Left hindlimb (tissue), 1 donor: ENCODE data around the gene SARDH.
A peak's percentile ranks its signal among the peaks of the same experiment; 100 is the strongest.

Source experiments
- DNase-seq: peaks from one replicate; pipeline ENCODE4 v3.0.0-alpha.2; 2018

SARDH gene, protein sequence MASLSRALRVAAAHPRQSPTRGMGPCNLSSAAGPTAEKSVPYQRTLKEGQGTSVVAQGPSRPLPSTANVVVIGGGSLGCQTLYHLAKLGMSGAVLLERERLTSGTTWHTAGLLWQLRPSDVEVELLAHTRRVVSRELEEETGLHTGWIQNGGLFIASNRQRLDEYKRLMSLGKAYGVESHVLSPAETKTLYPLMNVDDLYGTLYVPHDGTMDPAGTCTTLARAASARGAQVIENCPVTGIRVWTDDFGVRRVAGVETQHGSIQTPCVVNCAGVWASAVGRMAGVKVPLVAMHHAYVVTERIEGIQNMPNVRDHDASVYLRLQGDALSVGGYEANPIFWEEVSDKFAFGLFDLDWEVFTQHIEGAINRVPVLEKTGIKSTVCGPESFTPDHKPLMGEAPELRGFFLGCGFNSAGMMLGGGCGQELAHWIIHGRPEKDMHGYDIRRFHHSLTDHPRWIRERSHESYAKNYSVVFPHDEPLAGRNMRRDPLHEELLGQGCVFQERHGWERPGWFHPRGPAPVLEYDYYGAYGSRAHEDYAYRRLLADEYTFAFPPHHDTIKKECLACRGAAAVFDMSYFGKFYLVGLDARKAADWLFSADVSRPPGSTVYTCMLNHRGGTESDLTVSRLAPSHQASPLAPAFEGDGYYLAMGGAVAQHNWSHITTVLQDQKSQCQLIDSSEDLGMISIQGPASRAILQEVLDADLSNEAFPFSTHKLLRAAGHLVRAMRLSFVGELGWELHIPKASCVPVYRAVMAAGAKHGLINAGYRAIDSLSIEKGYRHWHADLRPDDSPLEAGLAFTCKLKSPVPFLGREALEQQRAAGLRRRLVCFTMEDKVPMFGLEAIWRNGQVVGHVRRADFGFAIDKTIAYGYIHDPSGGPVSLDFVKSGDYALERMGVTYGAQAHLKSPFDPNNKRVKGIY

DNA sequence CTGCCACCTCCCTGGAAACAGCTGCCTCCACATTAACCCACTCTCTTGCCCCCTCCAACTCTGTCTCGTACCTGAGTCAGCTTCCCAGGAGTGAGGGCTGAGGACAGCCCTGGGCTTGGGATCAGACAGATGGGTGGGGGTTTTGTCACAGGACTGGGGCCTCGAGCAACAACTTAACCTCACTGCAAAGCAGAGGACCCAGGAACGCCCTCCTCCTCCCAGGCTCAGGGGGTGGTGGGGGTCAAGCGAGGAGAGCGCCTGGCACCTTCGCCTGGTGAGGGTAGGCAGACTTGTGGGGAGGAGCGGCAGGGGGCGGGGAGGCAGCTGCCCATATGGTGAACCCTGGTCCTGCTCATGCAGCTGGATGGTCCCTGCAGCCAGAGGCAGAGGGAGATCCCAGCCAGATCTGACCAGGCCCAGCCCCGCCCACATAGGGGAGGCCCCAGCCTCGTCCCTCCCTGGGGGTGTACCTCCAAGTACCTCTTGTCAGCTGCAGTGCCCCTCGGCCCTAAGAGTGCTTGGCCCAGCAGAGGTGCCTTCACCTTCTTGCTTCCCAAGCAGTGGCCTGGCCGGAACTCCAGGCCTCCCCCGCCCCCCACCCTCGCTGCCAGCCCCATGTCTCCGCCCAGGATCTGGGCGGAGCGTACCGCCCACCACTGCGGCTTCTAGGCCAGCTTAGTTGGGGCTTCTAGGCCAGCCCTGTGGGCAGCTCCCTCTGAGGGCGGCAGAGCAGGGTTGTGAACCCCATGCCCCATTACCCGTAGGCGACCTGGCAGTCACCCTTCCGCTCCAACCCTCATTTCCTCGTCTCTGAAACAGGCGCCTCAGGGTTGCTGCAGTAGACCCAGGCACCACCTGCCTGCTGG is at the start of gene SARDH:
Gene SARDH, minus strand, starts transcription at position 579 of the 866 bp plus-strand sequence. CDS start 4,179 bp downstream, outside the sequence.
- DNase-seq: peak; percentile 80

DNA sequence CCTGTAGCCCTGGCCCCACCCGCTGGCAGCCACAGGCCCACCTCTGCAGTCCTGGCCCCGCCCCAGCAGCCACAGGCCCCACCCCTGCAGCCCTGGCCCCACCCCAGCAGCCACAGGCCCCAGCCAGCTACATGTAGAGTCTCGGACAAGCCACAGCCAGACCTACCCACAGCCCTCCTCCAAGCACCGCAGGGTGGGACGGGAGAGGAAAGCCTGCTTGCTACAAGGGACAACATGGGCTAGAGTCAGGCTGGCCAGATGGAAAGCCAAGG is 49.5 kb upstream of the SARDH start:
- peak; percentile 86 for DNase-seq

DNA sequence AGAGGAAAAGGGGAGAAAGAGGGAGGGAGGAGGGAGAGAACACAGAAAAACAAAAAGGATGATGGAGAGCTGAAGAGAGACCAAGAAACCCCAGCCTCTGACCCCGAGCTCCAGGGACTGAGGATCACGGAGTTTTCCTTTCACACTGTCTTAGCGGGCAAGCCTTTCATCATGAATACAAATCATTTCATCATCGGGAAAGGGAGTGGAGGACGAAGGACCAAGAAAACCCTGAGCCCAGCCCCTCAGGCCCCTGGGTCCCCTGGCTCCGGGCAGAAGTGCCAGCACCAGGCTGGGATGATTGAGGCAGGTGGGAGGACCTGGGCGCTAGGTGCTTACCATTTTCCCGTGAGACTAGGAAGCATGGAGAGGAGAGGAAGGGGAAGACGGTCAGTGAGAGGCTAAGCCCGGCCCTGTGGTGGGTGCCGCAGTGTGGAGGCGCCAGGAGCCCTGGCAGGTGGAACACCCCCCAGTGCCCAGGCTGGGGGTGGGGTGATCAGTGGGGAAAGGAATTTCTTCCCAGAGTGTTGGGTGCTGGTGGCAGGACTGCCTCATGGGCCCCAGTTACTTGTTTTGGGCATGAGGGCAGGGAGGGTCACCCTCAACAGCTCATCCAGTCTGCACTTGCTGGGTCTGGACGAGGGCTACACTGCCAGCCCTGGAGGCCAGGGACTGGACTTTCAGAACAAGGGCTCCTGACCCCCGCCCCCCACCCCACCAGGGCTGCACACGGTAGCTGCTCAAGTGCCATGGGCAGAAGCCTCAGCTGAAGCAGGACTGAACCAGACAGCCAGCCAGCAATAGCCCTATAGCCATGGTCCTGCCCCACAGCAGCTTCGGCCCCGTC is 49.0 kb upstream of the SARDH start:
- DNase-seq: no peak

DNA sequence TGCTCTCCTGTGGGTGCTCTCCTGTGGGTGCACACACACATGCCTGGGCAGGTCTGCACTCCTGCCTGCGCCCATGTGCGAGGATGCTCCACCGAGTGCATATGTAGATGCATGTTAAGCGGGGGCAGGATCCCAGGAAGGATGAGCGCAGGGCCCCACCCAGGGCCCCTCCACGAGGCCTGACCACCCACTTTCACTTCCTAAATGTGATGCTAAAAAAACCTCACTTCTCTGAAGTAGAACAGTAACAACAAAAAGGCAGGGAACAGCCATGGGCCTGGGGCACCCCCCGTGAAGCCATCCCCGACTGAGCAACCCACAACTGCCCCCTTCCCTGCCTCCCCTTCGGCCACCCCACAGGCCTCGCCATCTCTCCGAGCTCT is 48.2 kb upstream of the SARDH start:
- DNase-seq: no peak

DNA sequence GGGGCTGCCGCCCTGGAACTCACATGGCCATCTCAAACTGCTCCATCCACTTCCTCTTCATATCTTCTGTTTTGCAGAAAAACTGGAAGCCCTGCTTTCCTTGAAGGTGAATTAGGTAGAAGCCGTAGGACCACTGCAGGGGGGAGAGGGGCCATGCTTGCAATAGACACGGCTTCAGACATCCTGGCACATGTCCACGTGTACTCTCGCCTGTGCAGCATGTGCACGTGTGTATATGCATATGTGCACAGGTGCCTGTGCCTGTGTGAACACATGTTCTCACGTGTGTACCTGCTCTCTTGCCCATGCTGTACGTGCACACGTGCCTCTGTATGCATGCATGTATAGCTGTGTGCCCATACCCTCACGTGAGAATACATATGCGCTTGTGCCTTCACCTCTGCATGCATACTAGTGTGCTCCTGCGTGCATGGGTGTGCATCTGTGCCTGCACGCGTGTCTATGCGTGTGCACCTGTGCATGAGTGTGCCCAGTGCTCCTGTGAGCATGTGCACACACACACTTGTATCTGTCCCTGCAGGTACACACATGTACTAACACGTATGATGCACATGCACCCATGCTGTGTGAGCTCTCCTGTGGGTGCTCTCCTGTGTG is 47.7 kb upstream of the SARDH start:
- no peak for DNase-seq

DNA sequence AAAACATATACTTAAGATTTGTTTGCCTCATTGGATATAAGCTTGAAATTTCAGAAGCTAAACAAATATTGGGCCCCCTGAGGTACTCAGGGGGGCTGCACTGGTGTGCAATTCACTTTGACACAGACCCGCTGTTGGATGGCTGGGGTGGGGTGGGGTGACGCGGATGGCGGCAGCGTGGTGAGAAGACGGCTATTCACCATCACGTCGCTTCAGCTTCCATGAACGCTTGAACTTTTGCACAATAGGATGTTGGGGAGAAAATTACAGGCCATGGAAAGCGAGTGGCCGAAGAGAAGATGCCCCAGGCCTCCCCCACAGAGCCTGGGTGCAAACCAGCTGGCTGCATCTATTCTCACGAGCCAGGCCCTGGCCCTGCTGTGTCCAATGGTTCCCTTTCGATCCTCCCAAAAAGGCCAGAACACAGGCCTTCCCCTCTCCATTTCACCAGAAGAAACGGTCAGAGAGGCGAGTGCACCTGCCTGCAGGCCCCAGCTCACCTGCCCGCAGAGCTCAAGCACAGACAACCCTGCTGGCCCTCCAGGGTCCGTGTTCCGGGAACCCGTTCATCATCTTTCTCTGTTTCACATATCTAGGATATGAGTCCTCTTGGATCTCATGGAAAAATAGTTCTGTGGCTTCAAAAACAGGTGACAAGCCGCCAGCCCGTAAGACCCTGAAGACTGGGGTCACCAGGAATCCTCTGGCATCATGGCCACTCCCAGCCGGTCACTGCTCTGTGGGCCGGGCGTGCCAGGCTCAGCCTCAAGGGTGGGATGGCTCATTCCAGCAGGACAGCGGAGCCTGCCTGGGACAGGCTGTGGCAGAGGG is 46.8 kb upstream of the SARDH start:
- DNase-seq: peak; percentile 27

DNA sequence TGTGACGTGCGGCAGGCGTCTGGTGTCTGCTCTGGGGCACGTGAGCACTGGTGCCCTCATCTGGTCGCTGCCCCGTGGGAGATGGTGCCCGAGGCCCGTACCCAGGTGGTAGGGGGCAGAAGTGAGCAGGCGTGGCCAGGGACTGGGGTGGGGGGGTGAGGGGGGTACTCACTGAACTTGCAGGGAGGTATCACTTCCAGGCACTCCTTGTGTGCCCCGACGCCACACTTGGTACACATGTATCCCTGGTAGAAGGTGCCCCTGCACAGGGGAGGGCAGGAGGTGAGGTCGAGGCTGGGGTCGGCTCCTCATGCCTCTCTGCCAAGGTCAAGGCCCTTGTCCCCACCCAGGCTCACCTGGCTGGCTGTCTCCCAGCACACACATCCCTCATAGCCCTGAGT is 45.2 kb upstream of the SARDH start:
- peak; percentile 24 for DNase-seq

DNA sequence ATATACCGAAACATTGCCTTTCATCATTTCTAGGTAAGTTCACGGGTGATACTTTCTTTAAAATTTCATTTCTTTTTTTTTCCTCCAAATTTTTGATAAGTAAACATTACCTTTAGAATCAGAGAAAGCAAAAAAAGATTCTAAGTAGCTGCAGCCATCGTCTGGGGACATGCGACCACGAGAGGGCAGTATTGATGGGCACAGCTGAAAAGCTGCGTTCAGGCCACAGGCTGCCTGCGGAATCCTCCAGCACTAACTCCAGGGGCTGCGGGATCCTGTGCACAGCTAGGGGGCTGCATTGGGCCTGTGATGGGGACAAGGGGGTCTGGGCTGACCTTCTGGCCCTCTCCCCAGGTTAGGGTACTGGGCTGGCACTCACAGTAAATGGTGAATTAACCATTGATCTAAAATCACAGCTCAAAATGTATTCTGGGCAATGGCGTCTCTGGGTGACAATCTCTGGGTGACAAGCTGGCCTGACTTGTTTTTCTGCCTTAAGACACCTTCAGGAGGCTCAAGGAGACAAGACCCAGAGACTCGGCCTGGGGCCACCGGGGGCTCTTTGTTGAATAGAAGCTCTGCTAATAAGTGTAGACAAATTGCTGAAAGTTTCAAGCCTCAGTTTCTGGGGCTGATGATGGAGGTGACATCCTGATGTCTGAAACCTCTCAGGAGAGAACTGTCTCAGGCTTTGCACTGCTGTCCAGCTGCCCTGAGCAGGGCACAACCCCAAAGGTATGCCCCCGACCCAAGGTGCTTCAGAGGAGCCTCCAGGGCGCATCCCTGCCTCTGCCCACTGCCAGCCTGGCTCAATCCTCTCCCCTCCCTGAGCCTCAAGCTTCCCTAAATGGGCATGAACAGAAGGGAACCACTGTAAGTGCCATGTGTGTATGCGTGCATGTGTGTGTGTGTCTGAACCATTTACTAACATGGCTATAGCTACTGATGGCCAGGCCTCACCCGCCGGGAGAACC is 44.3 kb upstream of the SARDH start:
- DNase-seq: peak; percentile 76

DNA sequence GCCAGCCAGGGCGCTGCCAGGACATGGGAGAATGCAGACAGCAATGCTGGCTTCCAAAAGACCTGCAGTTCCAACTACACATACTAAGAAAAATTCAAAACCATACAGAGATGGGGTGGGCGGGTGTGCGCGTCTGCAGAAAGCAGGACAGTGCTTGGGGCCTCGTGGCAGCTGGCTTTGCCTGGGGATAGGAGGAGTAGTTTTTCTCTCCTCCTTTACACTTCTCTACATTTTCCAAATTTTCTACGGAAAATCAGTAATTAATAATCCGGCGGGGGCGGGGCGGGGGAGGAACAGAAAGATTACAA is 43.6 kb upstream of the SARDH start:
- peak; percentile 21 for DNase-seq

DNA sequence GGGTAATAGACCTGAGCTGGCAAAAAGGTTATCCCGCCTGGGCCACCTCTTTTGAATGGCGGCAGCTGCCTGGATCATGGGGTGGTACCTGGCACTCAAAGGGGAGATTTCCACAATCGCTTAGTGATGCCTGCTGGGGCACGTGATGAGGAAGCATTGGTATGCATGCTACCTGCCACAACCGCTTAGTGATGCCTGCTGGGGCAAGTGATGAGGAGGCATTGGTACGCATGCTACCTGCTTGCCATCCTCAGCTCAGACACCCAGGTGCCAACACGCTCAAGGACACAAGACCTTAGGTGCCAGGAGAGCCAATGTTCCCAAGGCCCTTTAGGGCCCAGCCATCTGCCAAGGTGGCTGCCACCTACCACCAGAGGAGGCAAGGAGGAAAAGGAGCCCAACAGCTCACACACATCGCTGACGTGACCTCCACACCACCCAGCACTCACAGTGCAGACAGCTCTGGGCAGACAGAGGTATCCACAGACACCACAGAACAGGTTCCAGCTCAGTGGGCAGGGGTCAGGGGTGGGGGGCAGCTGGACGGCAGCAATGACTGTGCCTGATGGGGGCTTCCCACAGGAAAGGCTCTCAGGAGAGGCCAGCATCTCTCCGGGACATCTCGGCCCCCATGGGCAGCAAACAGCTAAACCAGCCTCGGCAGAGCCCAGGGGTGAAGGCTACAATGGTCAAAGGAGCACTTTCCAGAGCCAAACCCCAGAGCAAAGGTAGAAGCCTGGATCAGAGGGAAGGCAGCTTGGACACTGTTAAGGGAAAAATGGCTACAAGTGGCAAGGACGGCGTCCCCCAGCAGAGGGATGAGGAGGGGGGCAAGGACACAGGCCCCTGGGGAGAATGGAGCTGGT is 43.0 kb upstream of the SARDH start:
- peak; percentile 19 for DNase-seq

DNA sequence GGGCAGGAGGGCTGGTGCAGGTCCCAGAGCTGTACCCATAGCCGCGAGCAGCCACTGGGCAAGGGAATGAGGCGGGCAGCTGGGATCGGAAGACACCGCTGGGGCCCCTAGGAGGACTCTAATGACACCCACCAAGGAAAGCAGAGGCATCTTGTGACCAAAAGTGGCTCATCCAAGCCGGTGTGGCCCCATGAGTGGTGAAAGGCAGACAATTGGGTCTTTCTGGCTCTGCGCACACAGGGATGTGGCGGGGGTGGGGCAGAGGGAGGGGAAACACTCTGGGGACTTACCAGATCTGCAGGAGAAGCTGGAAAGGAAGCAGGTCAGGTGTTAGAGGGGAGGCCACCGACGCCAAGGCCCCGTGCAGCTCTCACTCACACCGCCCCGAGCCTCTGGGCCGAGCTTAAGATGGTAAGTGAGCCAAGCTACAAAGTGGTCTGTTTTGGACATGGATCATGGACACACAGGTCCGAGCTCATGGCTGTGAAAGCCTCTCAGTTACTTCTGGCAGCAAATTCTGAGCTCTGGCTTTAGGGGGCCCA is 42.3 kb upstream of the SARDH start:
- peak; percentile 20 for DNase-seq

DNA sequence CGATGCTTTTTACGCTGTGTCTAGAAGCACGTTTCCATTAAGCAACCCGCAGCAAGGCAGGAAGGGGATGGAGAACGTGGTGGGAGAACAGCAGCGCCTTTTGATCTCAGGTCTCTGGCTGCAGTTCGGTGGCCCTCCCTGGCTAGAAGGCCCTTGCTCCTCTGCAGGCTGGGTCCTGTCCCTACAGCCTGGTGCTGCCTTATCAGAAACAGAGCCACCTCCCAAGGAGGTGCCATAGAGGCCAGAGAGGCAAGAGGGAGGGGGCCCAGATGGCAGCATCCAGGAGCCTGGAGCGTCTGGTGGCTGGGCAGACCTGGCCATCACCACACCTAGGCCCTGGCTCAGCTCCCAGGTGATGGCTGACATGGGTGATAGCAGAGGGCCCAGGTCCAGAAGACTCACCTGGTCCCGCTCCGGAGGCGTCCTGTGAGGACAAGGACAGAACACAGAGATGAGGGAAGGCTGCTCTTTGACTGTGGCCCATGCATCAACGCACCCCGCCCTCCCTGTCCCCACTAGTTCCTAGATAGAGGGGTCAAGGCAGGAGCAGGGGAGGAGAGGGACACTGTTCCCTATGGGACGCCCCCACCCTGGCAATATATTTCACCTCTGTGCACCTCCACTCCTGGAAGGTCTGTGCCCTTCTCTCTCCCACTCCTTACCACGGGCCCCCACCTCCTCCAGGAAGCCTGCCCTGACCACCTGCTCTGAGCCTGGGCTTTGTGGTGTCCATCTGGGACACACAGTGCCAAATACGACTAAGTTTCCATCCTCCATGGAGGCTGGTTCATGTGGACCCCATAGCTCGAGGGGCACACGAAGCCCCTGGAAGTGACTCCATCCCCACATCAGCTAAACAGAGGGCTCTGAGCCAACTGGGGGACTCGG is 41.6 kb upstream of the SARDH start:
- DNase-seq: peak; percentile 23

DNA sequence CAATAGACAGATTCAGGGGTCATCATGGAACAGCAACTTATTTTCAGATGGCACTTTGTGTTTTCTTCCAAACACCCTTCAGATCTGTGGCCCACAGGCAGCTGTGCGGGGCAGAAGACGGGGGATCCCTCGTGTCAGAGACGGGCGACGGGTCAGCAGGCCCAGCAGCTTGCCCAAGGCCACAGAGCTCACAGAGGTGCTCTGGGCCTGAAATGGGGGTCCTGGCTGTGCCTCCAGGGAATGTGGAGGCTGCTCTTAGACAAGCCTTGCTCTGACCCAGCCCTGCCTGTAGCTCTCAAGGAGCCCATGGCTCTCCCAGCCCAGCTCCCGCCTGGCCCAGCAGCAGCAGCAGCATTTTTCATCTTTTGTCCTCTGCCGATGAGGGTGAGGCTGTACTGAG is 40.9 kb upstream of the SARDH start:
- DNase-seq: peak; percentile 20

DNA sequence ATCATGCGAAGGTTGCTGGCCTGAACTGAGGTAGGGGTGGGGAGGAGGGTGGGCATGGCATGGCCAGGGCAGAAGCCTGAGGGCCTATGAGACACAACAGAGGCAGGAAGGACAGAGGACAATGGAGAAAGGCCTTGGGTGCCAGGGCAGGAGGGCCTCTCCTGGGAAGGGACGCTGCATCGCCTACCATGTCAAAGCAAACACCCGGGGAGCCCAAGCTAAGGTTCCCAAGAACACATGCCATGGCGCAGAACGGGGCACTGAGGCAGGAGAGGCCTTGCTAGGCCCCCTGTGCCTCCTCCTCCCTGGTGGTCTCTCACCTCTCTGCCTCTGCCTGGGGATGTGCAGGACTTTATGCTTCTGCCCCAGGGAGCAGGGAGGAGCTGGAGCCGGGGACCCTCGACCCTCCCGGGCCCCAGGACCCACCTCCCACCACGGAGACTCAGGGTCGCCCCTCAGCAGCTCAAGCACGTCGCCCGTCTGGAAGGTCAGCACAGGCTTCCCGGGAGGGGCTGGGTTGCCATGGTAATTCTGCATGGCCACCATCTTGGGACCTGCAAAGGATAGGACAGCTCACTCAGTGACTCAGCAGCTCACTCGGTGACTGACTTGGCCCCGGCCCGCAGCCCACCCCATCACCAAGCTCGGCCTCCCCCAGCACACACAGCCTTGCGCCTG is 40.3 kb upstream of the SARDH start:
- DNase-seq: peak; percentile 25

DNA sequence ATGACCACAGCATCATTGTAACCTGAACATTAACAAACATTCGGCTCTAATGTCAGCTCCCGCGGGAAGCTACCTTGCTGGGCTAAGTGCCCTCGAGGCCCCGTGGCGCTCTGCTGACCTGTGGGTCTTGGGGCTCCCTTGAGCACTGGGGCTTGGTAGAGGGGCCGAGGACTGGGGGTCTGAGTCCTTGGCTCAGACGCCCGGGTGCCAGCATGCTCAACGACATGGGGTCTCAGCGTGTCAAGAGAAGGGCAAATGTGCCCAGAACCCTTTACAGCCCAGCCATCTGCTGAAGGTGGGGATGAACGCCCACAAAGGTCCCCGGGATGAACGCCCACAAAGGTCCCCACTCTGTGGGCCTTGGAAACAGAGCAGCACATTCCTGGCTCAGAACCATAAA is 39.7 kb upstream of the SARDH start:
- DNase-seq: no peak

DNA sequence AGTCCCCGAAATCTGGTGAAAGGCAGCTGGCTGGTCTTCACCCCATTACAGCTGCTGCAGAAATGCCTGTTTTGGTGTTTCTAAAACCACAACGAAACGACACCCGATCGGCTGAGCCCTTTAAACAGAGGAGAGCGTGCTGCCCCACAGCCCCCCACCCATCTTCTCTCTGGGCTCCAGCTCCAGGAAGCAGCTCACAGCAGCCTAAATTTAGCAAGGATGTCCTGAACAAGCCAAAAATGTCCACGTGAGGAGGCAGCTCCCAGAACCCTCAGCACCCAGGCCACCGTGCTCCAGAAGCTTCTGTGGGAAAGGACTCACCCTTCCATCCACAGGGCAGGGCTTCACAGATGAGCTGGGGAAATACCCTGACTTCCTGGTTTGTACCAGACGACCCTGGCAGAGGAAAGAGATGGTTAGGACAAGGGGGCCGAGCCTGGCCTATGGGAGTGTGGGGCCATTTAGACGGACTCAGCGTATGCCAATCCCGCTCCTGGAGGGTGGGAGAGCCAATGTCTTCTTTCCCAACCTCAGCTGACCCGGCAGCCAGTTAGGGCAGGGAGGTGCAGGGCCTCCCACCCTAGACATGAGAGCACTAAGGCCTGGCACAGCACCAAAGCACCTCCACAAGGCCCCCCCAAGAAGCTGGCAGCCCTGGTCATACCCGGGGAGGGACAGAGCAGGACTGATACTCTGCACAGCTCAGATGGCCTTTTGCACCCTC is 39.1 kb upstream of the SARDH start:
- no peak for DNase-seq
